Measurements from ENCODE around the gene ACP6. TPM values are rescaled to one million over a fixed set of nuclear protein-coding genes. Genes with fewer than 3 reads are reported as not detected.

Gene ACP6
- total RNA-seq, 2 donors from 2014 or later: 13.2 to 24.7 TPM

- H3K9me3 ChIP-seq: no peaks in the 10 kb centered on the region
- no peak overlapping the region for H3K4me3 ChIP-seq
- TF ChIP-seq POLR2A (IDR thresholded peaks at IDR 0.05) (no peak), CTCF (IDR thresholded peaks at IDR 0.05) (peak; percentile 71 to 84 (median 80))
- 50 to 55% methylated on average over 17 of the region's 17 CpGs for WGBS, 2 donors
- no peaks in the 10 kb centered on the region for H3K36me3 ChIP-seq (replicated peaks in 1 of 2; ENCODE audit: insufficient read depth in 1 of 2, low read depth in 2 of 2)
- no peaks in the 10 kb centered on the region for H3K27me3 ChIP-seq
- no peaks in the 10 kb centered on the region for H3K4me1 ChIP-seq
- intact Hi-C loops (cut with DNase I): no loop called here
- peak; percentile 65 for ATAC-seq
- no peak overlapping the region for H3K27ac ChIP-seq
- peak; percentile 54 to 69 (median 62) for DNase-seq
Measured at GRCh38 chr1:147641695-147642592, 28.4 kb downstream of the ACP6 start.

GRCh38 chr1:147641291-147641690, 29.0 kb downstream of the ACP6 start:
- DNase-seq (no peak), ATAC-seq (no peak)
- Histone ChIP-seq H3K9me3 (no peaks in the 10 kb centered on the region), H3K27ac (no peak overlapping the region), H3K4me1 (no peaks in the 10 kb centered on the region), H3K4me3 (no peak overlapping the region), H3K27me3 (no peaks in the 10 kb centered on the region), H3K36me3 (replicated peaks in 1 of 2; ENCODE audit: insufficient read depth in 1 of 2, low read depth in 2 of 2) (no peaks in the 10 kb centered on the region)
- TF ChIP-seq CTCF (IDR thresholded peaks at IDR 0.05) (no peak), POLR2A (IDR thresholded peaks at IDR 0.05) (no peak)
- WGBS, 2 donors: 74 to 82% methylated on average over 8 of the region's 8 CpGs
- intact Hi-C loops (cut with DNase I): no loop called here

GRCh38 chr1:147640553-147641165, 29.7 kb downstream of the ACP6 start:
- no peaks in the 10 kb centered on the region for H3K27me3 ChIP-seq
- no peak for TF ChIP-seq POLR2A (IDR thresholded peaks at IDR 0.05)
- peak; percentile 70 to 86 (median 75) for TF ChIP-seq CTCF (IDR thresholded peaks at IDR 0.05)
- no peaks in the 10 kb centered on the region for H3K9me3 ChIP-seq
- 40 to 72% methylated on average over 4 to 9 of the region's 9 CpGs for WGBS, 2 donors
- no peaks in the 10 kb centered on the region for H3K36me3 ChIP-seq (replicated peaks in 1 of 2; ENCODE audit: insufficient read depth in 1 of 2, low read depth in 2 of 2)
- intact Hi-C loops (cut with DNase I): no loop called here
- no peak overlapping the region for H3K4me3 ChIP-seq
- ATAC-seq: peak; percentile 81
- H3K4me1 ChIP-seq: no peaks in the 10 kb centered on the region
- no peak overlapping the region for H3K27ac ChIP-seq
- peak; percentile 73 to 80 (median 76) for DNase-seq

GRCh38 chr1:147636314-147636713, 34.0 kb downstream of the ACP6 start:
- H3K4me3 ChIP-seq: no peak overlapping the region
- no peak for ATAC-seq
- WGBS, 2 donors: 96 to 98% methylated on average over 4 of the region's 4 CpGs

More at GRCh38 chr1:147636314-147636713, 34.0 kb downstream of the ACP6 start:
- Histone ChIP-seq H3K27me3 (no peaks in the 10 kb centered on the region), H3K9me3 (no peaks in the 10 kb centered on the region), H3K27ac (no peak overlapping the region), H3K36me3 (replicated peaks in 1 of 2; ENCODE audit: insufficient read depth in 1 of 2, low read depth in 2 of 2) (no peaks in the 10 kb centered on the region), H3K4me1 (no peaks in the 10 kb centered on the region)
- DNase-seq: no peak
- TF ChIP-seq CTCF (IDR thresholded peaks at IDR 0.05) (no peak), POLR2A (IDR thresholded peaks at IDR 0.05) (no peak)
- intact Hi-C loops (cut with DNase I): loop anchor here (5.0 kb wide), 2 partner anchors 119 to 256 kb away; no protein-coding TSS in a partner anchor

Measured in body of pancreas (tissue), 4 donors.